Stimulated activated CD8-positive, alpha-beta memory T cell treated with anti-CD3 and anti-CD28 coated beads, Interleukin-15, amount 100 ng/mL, for 4 hours (primary cell): ENCODE measurements around the gene SPG21.
A peak's percentile ranks its signal among the peaks of the same experiment; 100 is the strongest.
"Not testable (repeated sequence)": the region's sequence is repeated elsewhere in the genome, so short reads cannot be mapped to it uniquely, and the experiment has no call there.

Experiments used
- DNase-seq, 2 donors: peaks; one replicate each; pipeline ENCODE4 v3.0.0-alpha.2; 2020; ENCODE audit warnings: low read depth in 2 of 2

SPG21 gene, protein sequence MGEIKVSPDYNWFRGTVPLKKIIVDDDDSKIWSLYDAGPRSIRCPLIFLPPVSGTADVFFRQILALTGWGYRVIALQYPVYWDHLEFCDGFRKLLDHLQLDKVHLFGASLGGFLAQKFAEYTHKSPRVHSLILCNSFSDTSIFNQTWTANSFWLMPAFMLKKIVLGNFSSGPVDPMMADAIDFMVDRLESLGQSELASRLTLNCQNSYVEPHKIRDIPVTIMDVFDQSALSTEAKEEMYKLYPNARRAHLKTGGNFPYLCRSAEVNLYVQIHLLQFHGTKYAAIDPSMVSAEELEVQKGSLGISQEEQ

DNA sequence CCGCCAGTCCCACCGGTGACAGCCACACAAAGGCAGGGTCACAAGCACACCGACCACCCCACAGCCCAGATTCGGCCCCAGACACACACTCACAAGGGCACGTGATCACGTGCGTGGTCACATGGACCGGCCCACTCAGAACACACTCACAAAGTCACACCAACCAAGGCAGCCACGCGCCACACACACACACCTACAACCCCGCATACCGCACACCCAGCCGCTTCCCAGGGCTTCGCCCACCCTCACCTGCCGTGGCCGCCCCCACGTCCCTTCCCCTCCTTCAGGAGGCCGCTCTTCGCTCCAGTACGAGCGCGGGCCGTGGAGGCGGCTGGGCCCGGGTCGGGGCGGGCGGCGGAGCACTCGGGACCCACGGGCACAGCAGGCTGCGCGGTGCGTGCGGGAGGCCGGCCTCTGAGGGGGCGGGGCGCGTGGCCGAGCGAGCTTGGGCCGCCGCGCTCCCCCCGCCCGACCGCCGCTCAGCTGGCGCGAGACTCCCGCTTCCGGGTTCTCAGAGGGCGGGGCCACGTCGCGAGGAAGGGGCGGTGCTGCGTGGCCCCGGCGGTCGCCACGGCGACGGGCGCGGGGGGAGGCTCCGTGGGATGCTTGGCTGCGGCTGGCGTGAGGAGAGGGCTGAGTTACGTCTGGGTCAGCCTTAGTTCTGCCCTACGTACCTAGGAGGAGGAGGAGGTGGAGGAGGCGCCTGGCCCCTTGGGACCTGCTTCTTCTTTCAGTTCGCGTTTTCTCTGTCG, at the start of gene SPG21:
Gene SPG21, minus strand, starts transcription at position 499 of the 752 bp plus-strand sequence. CDS start 6,345 bp downstream, outside the sequence.
- DNase-seq: peak; percentile 74 to 86

DNA sequence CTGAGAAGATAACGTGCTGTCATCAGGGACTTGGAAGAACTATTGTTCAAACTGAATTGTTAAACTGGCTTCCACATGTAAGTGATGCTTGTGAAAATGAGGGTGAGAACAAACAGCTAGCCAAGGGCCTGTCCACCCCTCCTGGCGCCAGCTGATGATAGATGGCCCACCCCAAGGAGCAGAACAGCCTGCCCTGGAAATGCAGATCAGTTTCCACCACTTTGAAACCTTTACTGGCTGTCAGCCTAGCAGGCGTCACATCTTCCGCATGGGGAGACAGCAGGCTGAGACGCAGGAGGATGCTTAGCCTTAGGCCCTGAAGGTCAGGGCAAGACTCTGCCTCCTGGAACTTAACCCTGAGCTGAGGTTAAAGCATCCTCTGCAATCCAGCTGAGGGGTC, 49.1 kb upstream of the SPG21 start:
- DNase-seq: no peak

DNA sequence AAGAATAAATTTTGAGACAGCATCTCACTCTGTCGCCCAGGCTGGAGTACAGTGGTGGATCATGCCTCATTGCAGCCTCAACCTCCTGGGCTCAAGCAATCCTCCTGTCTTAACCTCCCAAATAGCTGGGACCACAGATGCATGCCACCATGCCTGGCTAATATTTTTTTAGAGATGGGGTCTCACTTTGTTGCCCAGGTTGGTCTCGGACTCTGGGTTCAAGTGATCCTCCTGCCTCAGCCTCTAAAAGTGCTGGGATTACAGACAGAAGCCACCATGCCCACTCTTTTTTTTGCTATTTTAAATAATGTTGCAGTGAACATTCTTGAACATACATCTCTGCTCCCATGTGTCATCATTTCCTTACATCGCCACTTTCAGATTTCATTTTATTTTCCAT, 48.7 kb upstream of the SPG21 start:
- DNase-seq: no peak

DNA sequence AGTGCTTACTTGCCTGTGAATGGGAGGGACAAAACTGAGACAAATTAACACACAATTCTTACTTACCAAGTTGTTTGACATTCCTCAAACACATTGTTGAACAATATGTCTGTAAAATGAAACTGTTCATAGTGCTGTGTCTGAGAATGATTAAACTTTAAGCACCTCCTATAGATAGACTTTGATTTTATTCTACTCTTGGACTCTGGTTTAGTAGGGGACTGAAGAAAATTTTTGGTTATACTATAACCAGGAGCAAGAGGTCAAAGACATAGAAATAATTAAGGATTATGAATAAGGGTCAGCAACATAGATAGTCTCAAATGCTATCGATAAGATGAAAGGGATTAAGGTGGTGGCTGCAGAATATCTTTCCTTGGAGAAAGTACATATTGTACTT, 47.6 kb upstream of the SPG21 start:
- no peak for DNase-seq

DNA sequence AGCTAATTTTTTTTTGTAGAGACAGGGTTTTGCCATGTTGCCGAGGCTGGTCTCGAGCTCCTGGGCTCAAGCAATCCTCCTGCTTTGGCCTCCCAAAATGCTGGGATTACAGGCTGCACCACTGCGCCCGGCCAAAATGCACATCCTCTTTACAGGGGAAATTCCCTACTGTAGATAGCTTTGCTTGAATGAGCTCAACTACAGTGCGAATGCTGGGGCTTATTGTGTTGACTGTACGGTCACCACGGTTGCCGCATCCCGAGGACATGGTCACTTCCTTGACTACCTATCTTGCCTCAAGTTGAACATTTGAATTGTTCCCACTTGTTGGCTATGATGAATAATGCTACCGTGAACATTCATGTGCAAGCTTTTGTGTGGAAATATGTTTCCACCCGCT, 45.0 kb upstream of the SPG21 start:
- no peak for DNase-seq

DNA sequence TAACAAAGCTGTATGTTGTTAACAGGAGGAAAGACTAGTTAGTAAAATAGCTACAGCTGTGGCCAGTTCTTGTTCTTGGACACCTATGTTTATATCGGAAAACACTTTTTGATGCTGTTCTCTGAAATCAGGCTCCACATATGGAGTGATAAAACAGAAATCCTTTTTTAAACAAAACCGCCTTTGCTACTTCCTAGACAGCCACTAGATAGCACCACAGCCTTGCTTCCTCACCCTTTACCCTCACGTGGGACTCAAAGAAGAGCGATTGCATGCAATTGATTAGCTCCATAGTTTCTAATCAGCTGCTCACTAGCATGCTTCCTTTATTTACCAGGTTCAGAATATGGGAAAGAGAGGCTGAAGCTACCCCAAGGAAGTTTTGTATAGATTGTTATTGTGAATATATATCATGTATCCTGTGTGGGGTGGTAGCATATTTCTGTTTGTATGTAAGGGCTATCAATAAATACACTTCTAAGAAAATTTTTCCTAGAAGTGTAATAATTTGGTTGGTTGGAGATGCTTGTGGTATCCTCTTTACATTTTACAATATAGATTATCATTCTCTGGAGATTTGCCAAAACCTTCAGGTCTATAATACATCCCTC, 44.0 kb upstream of the SPG21 start:
- no peak for DNase-seq

DNA sequence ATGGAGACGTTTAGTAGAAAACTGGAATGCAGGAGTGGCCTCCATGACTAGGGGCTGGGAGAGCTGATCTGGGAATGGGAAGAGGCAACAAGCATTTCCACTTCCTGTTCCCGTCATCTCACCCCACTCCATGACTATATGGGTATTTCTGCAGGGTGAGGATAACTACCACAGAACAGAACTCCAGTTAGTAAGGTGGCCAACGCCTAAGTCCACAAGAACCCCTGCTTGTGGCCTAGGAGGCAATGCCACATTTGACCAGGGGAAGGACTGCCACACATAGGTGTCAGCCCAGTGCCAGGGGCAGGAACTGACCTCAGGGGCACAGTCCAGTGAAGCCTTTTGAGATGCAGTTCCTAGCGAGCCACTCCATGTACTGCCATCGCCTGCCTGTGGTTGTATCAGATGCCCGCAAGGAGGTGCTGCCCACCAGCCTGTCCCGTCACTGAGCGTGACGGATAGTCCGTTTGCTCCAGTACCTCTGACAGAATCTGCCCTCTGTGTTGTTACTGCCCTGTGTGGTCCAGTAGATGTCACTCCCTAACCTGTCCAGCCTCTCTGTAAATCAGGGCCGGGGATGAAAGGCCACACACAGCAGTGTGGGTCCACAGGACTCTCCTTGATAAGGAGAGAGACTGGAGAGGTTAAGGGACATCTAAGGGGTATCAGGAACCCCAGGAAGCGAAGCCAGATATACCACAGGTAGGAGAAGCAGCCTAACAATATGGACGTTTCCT, 43.3 kb upstream of the SPG21 start:
- DNase-seq: no peak

DNA sequence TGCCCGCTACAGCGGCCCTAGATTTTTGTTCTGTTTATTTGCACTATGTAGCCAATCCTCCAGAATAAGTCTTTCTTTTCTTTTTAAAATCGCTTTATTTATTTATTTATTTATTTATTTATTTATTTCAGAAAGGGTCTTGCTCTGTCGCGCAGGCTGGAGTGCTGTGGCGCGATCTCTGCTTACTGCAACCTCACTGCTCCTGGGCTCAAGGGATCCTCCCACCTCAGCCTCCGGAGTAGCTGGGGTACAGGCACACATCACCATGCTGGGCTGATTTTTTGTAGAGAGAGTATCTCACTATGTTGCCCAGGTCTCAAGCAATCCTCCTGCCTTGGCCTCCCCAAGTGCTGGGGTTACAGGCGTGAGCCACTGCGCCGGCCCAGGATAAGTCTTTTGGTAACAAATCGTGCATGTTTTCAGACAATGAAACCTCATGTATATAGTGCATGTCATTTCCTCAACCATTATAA, 40.1 kb upstream of the SPG21 start:
- no peak for DNase-seq

DNA sequence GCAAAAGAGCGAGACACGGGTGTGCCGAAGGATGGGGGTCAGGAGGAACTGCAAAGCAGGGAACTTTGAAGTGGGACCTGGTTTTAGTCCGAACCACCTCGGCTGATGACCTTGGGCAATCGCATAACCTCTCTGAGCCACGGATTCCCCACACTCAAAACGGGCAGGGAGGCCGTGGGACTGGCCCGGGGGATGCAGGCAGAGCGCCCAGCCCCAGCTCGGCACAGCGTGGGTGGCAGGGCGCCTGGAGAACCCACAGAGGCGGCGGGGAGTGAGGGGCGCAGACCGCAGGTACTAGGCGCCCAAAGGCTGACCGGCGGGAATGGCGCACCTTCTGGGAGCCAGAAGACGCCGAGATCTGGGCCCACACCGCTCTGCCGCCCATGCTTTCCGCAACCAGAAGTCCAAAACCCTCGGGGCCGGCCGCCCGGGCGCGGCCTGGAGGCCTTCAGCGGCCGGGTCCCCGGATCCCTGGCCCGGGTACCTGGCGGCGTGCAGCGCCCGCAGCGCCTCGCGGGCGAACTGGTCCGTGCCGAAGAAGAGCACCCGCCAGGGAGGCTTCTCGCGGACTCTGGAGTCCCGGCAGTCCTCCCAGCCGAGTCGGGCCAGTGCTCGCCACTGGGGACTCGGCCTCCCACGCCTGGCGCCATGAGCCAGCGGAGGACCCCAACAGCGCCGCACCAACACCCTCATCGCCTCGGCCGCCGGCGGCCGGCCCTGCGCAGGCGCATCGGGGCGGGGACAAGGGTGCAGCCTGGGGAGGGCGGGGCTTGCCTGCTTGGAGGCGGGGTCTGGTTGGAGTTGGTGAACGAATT, 39.4 kb upstream of the SPG21 start, which contains the start of gene MTFMT:
Gene MTFMT, minus strand, starts transcription at position 719 of the 815 bp plus-strand sequence. Its CDS starts 26 bp downstream, at position 693.
- peak; percentile 82 to 88 for DNase-seq

DNA sequence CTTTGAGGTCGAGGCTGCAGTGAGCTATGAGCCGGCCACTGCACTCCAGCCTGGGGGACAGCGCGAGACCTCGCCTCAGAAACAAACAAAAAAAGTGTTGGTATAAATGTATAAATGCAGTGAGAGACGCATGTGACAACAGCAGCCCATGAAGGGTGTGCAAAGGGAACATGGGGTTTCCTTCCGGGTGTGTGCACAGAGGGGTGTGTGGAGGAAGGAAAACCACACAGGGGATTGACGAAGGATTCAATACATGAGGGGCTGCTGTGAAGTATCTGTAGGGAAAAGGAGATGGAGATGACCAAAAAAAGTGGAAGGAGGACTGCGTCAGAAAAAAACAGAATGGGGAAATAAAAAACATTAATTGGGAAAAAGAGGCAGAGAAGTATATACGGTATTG, 38.6 kb upstream of the SPG21 start:
- DNase-seq: no peak

DNA sequence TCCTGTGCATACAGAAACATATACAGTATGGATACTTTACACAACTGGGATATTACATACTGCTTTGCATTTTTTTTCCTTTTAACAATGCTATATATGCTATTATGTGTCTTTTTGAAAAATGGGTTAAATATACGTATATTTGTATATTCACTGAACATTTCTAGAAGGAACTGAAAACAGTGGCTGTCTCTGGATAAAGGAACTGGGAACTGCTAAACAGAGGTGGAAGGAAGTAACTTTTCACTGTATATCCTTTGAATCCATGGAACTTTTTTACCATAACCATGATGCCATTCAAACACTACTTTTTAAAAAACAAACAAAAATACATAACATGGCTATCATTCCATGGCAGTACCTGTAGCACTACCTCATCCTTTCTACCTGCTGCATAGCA, 37.9 kb upstream of the SPG21 start:
- DNase-seq: no peak

DNA sequence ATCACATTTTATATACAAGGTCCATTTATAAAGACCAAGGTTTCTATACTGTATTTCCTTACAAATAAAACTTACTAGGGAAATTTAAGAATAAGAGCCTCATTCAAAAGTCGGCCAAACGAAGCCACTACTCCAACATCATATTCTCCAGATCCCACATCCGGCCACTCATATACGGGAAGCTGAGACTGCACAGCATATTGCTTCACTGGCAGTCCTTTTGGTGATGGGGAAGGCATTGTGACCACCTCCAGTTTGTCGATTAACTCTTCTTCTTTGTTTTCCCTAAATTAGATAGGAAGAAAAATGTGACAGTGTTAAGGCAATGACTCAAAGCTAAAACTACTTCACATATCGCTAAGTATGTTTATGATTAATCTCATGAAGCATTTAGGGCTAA, 37.0 kb upstream of the SPG21 start:
- DNase-seq: no peak

DNA sequence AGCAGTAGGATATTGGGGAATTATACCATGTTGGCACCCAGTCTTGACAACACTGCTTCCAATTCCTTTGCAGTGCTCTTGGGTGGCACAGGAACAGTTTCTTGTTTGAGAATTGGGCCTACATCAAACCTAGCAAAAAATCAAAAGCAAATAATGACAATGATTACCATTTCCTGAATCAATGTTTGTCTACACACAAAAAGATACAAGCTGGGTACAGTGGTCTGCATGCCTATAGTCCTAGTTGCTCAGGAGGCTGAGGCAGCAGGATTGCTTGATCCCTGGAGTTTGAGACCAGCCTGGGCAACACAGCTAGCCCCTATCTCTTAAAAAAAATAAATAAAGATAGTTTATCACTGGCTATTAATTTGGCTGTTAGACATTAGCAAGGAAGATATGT, 31.8 kb upstream of the SPG21 start:
- DNase-seq: no peak

DNA sequence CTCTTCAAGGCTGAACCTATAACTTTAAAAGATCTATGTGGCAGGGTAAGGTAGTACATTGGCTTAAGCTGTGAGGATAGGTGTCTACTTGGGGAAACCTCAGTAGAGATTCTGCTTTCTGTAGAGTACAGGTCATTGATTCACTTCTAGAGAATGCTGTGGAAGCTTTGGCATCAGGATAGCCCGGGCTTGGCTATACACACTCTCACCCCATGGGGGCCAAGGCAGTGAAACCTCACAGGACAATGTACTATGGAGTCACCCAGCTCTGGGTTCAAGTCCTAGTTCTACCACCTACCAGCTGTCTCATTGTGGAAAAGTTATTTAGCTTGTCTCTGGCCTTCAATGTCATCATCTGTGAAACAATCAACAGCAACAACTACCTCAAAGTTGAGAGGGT, 30.7 kb upstream of the SPG21 start:
- DNase-seq: no peak

DNA sequence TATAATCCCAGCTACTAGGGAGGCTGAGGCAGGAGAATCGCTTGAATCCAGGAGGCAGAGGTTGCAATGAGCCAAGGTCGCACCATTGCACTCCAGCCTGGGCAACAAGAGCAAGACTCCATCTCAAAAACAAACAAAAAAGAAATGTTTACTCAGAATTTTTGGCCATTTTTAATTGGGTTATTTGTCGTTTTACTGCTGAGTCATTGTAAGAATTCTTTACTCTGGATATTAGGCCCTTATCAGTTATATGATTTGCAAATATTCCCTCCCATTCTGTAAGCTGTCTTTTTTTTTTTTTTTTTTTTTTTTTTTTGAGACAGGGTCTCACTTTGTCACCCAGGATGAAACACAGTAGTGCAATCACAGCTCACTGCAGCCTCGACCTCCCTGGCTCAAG, 21.5 kb upstream of the SPG21 start:
- not testable (repeated sequence) for DNase-seq

DNA sequence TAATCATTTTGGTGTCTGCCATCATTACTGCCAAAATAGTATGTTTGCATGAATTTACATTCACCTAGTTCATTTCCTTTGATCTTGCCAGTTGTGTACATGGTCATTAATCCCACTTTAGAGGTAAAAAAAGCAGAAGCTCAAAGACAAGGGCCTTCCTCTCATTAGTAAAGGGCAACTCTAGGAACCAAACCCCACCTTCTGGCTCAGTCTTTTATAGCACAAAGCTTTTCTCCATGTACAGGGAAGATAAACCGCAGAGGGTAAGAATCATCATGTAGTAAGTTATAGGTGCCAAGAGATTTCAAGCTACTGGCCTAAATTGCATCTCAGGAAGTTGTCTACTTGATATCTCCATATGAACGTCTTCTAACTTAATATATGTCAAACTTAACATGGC, 19.3 kb upstream of the SPG21 start:
- no peak for DNase-seq

DNA sequence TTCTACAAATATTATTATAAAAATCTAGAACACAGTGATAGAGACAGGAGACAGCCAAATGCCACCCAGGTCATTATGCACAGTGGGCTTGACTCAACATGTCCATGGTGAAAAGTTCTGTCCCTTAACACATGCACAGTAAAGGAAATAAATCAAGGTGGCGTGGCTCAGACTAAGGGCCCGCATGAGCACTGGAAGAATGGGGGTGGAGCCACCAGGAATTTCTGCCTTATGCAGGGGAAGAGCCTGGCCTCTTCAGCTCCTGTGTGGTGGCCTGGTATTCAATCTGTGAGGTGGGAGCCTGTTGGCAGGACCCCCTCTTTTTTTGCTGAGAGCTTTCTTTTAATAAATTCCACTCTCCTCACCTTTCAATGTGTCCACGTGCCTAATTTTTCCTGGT, 17.2 kb upstream of the SPG21 start:
- DNase-seq: no peak

DNA sequence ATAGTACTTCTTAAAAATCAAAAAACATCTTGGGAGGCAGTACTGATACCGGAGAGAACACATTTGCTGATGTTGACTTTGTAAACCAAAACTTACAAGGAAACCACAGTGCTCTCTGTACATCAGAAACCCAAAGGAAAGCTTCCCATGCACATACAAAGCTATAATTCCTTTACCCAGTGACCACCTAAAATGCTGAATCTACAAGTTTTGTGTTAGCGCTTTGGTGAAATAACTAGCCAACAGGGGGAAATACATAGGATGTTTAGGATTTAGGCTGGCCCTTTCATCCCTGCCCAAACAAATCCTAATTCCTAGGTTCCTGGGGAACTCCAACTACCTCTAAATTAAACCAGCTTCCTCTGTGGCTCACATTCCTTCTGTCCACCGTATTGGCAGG, 15.3 kb upstream of the SPG21 start:
- no peak for DNase-seq

DNA sequence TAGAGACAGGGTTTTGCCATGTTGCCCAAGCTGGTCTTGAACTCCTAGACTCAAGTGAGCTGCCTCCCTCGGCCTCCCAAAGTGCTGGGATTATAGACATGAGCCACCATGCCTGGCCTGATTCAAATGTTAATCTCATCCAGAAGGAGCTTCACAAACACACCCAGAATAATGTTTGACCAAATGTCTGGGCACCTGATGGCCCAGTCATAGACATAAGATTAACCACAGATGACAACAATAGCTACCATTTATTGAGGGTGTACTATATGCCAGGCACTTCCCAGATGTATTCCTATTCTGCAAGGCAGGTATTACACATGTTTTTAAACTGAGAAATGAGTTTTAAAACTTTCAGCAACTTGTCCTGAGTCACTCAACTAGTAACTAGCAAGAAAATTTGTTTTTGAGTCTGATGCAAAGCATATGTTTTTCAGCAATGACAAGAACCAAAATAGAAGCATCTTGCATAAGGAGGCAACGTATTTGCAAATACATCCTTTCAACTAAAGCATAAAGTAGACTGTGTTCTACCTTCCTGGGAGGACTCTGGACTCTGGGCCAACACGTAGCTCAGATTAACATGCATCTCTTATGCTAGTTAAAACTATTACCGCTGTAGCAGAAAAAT, 8.1 kb upstream of the SPG21 start:
- no peak for DNase-seq

DNA sequence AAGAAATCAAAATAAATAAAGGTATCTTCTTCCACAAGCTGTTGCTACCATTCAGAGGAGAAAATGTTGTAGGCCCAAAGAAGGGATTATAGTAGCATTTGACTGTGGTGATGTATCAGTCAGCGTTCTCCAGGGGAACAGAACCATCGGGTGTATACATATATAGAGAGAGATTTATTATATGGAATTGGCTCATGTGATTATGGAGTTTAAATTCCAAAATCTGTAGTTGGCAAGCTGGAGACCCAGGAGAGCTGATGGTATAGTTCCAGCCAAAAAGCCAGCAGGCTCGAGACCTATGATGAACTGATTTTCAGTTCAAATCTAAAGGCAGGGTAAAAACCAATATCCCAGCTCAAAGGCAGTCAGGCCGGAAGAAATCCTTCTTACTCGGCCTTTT, 7.4 kb upstream of the SPG21 start:
- DNase-seq: no peak

DNA sequence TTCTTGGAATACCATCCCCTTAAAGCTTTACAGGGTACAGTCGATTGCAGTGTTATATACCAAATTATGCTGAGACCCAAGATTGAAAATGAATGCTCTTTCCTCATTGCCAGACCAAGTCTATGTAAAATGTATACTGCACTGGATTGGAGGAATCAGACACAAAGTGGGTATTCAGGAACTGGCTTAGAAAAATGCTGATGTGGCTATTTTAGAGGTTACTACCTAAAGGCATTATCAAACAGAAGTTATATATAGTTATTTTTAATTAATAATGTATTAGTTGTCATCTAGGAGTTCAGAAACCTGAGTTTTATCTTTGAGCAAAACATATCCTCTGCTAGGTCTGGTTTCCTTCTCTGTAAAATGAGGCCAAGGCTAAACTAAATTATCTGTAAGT, 3.6 kb upstream of the SPG21 start:
- no peak for DNase-seq
